GM23338 (cell line): ENCODE results near the gene UNC5C. TPM values are rescaled to one million over a fixed set of nuclear protein-coding genes. Genes with fewer than 3 reads are reported as not detected.

Experiments used
- ATAC-seq: fragments of 200-7000 bp; cut with Tn5 transposase; 3 replicates; pipeline ENCODE4 v1.9.1; 2020
- DNase-seq: peaks from one replicate; pipeline ENCODE4 v3.0.0-alpha.2; 2015; ENCODE audit warnings: low spot score
- H2AFZ ChIP-seq: fragments of 200-600 bp; sonication (generic); 2 replicates; pipeline ENCODE4 v1.8.0; 2016; ENCODE audit warnings: antibody characterized with exemption, mild to moderate bottlenecking, moderate library complexity
- H3F3A ChIP-seq: fragments of 200-600 bp; sonication (generic); replicated peaks from 2 replicates; pipeline ENCODE4 v1.8.0; 2017; ENCODE audit warnings: antibody characterized with exemption, mixed run types, low read depth
- H3K27ac ChIP-seq: fragments of 200-600 bp; sonication (generic); 2 replicates; pipeline ENCODE4 v1.6.1; 2016; ENCODE audit warnings: low read depth
- H3K27me3 ChIP-seq: fragments of 200-600 bp; sonication (generic); 2 replicates; pipeline ENCODE4 v1.8.0; 2016; ENCODE audit warnings: mild to moderate bottlenecking, mixed run types, moderate library complexity; ENCODE audit not compliant: insufficient read depth
- H3K36me3 ChIP-seq: fragments of 200-600 bp; sonication (generic); 2 replicates; pipeline ENCODE4 v1.8.0; 2016; ENCODE audit warnings: mild to moderate bottlenecking; ENCODE audit not compliant: insufficient read depth
- H3K4me1 ChIP-seq: fragments of 200-600 bp; sonication (generic); 2 replicates; pipeline ENCODE4 v1.8.0; 2016; ENCODE audit warnings: mild to moderate bottlenecking, moderate library complexity; ENCODE audit not compliant: insufficient read depth
- H3K4me2 ChIP-seq: fragments of 200-600 bp; sonication (generic); 2 replicates; pipeline ENCODE4 v1.7.1; 2017; ENCODE audit warnings: mixed run types
- H3K4me3 ChIP-seq: fragments of 200-600 bp; sonication (generic); 2 replicates; pipeline ENCODE4 v1.6.1; 2016; ENCODE audit warnings: mixed run types
- H3K79me2 ChIP-seq: fragments of 200-600 bp; sonication (generic); replicated peaks from 2 replicates; pipeline ENCODE4 v1.8.0; 2017; ENCODE audit warnings: mild to moderate bottlenecking; ENCODE audit not compliant: insufficient read depth
- H3K9me2 ChIP-seq: fragments of 200-600 bp; sonication (generic); 2 replicates; pipeline ENCODE4 v1.8.0; 2017; ENCODE audit not compliant: insufficient read depth
- H4K20me1 ChIP-seq: fragments of 200-600 bp; sonication (generic); replicated peaks from 2 replicates; pipeline ENCODE4 v1.8.0; 2017; ENCODE audit warnings: mild to moderate bottlenecking; ENCODE audit not compliant: insufficient read depth
- H3K27ac Mint-ChIP-seq: 2 replicates; pipeline ENCODE4 v1.8.0; 2020; ENCODE audit warnings: inconsistent platforms, mild to moderate bottlenecking, moderate library complexity, mixed read lengths
- H3K27me3 Mint-ChIP-seq: 3 replicates; pipeline ENCODE4 v1.8.0; 2022; ENCODE audit warnings: low read depth, mild to moderate bottlenecking, moderate library complexity, mixed read lengths, inconsistent platforms; ENCODE audit not compliant: insufficient read depth, poor library complexity
- H3K36me3 Mint-ChIP-seq: 3 replicates; pipeline ENCODE4 v1.8.0; 2021; ENCODE audit warnings: low read depth, mild to moderate bottlenecking, inconsistent platforms, moderate library complexity, mixed read lengths
- H3K4me1 Mint-ChIP-seq: 3 replicates; pipeline ENCODE4 v1.8.0; 2020; ENCODE audit warnings: mild to moderate bottlenecking, inconsistent platforms, mixed read lengths
- H3K4me3 Mint-ChIP-seq: 3 replicates; pipeline ENCODE4 v1.8.0; 2021; ENCODE audit warnings: moderate library complexity, mild to moderate bottlenecking, inconsistent platforms, mixed read lengths
- H3K9me3 Mint-ChIP-seq: 3 replicates; pipeline ENCODE4 v1.8.0; 2020; ENCODE audit warnings: moderate library complexity, mild to moderate bottlenecking, inconsistent platforms, mixed read lengths
- CREB1 ChIP-seq: fragments of 250-450 bp; sonication (Bioruptor Pico); IDR thresholded peaks from 2 replicates; pipeline ENCODE4 v1.5.0; 2020; ENCODE audit warnings: low read depth, mild to moderate bottlenecking, moderate library complexity
- CTCF ChIP-seq, 2 experiments: fragments of 200-600 bp in 1 of 2; sonication (generic) in 1 of 2; conservative IDR thresholded peaks; 2 replicates each; pipeline versions ENCODE4 v1.5.1 to v1.6.1; 2016 to 2017; ENCODE audit warnings: antibody characterized with exemption in 2 of 2, low read depth in 2 of 2, mild to moderate bottlenecking in 2 of 2, moderate library complexity in 1 of 2
- ETS1 ChIP-seq: IDR thresholded peaks from 2 replicates; pipeline ENCODE4 v1.6.1; 2016; ENCODE audit warnings: antibody characterized with exemption
- EZH2 ChIP-seq: fragments of 200-600 bp; sonication (generic); IDR thresholded peaks from one replicate; pipeline ENCODE4 v1.8.0; 2017; ENCODE audit warnings: antibody characterized with exemption, mild to moderate bottlenecking, low read depth; ENCODE audit not compliant: unreplicated experiment
- EZH2phosphoT487 ChIP-seq: fragments of 200-600 bp; sonication (generic); IDR thresholded peaks from one replicate; pipeline ENCODE4 v1.8.1; 2018; ENCODE audit warnings: antibody characterized with exemption; ENCODE audit not compliant: unreplicated experiment
- JUNB ChIP-seq: IDR thresholded peaks from one replicate; pipeline ENCODE4 v1.6.1; 2016; ENCODE audit warnings: antibody characterized with exemption; ENCODE audit not compliant: unreplicated experiment
- NANOG ChIP-seq: IDR thresholded peaks from 2 replicates; pipeline ENCODE4 v1.6.1; 2016; ENCODE audit warnings: antibody characterized with exemption, borderline replicate concordance
- POLR2AphosphoS5 ChIP-seq: IDR thresholded peaks from 2 replicates; pipeline ENCODE4 v1.6.1; 2016; ENCODE audit warnings: antibody characterized with exemption, low read depth
- REST ChIP-seq: IDR thresholded peaks from one replicate; pipeline ENCODE4 v1.6.1; 2018; ENCODE audit warnings: antibody characterized with exemption; ENCODE audit not compliant: unreplicated experiment
- STAT1 ChIP-seq: IDR thresholded peaks from one replicate; pipeline ENCODE4 v1.6.1; 2016; ENCODE audit warnings: antibody characterized with exemption; ENCODE audit not compliant: unreplicated experiment
- ZNF114 ChIP-seq: fragments of 250-450 bp; sonication (Bioruptor Pico); IDR thresholded peaks from 2 replicates; pipeline ENCODE4 v1.5.0; 2020; ENCODE audit warnings: mild to moderate bottlenecking, moderate library complexity
- ZNF331 ChIP-seq: fragments of 250-450 bp; sonication (Bioruptor Pico); IDR thresholded peaks from 2 replicates; pipeline ENCODE4 v1.5.0; 2020; ENCODE audit warnings: low read depth, mild to moderate bottlenecking, moderate library complexity
- ZNF462 ChIP-seq: fragments of 250-450 bp; sonication (Bioruptor Pico); IDR thresholded peaks from 2 replicates; pipeline ENCODE4 v1.5.0; 2020; ENCODE audit warnings: mild to moderate bottlenecking, moderate library complexity
- polyA plus RNA-seq: library from polyadenylated mRNA; unstranded; fragments of >200 nt; fragmentation: Nextera tagmentation; extraction: Ambion mirVana; gene quantifications from 2 replicates; pipeline ENCODE4 v1.2.1, GENCODE V29; 2016
- total RNA-seq: library from RNA; depleted of rRNA; stranded (reverse); fragments of >200 nt; shearing (Covaris generic); gene quantifications from 2 replicates; pipeline ENCODE4 v1.2.3, GENCODE V29; 2014

UNC5C gene
- total and polyA plus RNA-seq, 2 experiments from 2014 or later: 0.08 to 0.21 TPM

GRCh38 chr4:95580226-95580625, 31.5 kb upstream of the UNC5C start:
- Histone ChIP-seq H3K4me3 (no peak overlapping the region), H4K20me1 (no peaks in the 10 kb centered on the region), H3K36me3 (no peaks in the 10 kb centered on the region), H3K4me2 (no peak overlapping the region), H3K4me1 (no peaks in the 10 kb centered on the region), H3K79me2 (no peaks in the 10 kb centered on the region), H2AFZ (peak overlapping the region; percentile 63; the same call in 1 of the 2 replicates), H3K27me3 (no peaks in the 10 kb centered on the region), H3K9me2 (no peaks in the 10 kb centered on the region), H3K27ac (no peak overlapping the region), H3F3A (no peaks in the 10 kb centered on the region)
- Mint-ChIP-seq H3K4me3 (no peak overlapping the region), H3K36me3 (peaks cover 26% of the 10 kb centered on the region), H3K27me3 (no peaks in the 10 kb centered on the region), H3K27ac (no peak overlapping the region), H3K9me3 (peaks cover 30% of the 10 kb centered on the region), H3K4me1 (no peaks in the 10 kb centered on the region)
- DNase-seq (peak; percentile 21), ATAC-seq (no peak)
- no peak for TF ChIP-seq ZNF462 (CRISPR knock-in tag)
- no peak for TF ChIP-seq ZNF331
- TF ChIP-seq REST: no peak
- no peak for TF ChIP-seq EZH2phosphoT487
- TF ChIP-seq CREB1 (CRISPR knock-in tag): no peak
- TF ChIP-seq NANOG: no peak
- TF ChIP-seq POLR2AphosphoS5: no peak
- TF ChIP-seq STAT1: no peak
- TF ChIP-seq ZNF114 (CRISPR knock-in tag): no peak
- no peak for TF ChIP-seq EZH2
- no peak for TF ChIP-seq ETS1
- TF ChIP-seq CTCF (conservative IDR thresholded peaks at IDR 0.05; ENCODE audit: low read depth in 2 of 2): no peak
- no peak for TF ChIP-seq JUNB
